GM23338 (cell line): ENCODE results near the gene FAM53B. TPM values are rescaled to one million over a fixed set of nuclear protein-coding genes. Genes with fewer than 3 reads are reported as not detected.

Experiments
- ATAC-seq: fragments of 200-7000 bp; cut with Tn5 transposase; 3 replicates; pipeline ENCODE4 v1.9.1; 2020
- DNase-seq: peaks from one replicate; pipeline ENCODE4 v3.0.0-alpha.2; 2015; ENCODE audit warnings: low spot score
- H2AFZ ChIP-seq: fragments of 200-600 bp; sonication (generic); 2 replicates; pipeline ENCODE4 v1.8.0; 2016; ENCODE audit warnings: antibody characterized with exemption, mild to moderate bottlenecking, moderate library complexity
- H3F3A ChIP-seq: fragments of 200-600 bp; sonication (generic); replicated peaks from 2 replicates; pipeline ENCODE4 v1.8.0; 2017; ENCODE audit warnings: antibody characterized with exemption, mixed run types, low read depth
- H3K27ac ChIP-seq: fragments of 200-600 bp; sonication (generic); 2 replicates; pipeline ENCODE4 v1.6.1; 2016; ENCODE audit warnings: low read depth
- H3K27me3 ChIP-seq: fragments of 200-600 bp; sonication (generic); 2 replicates; pipeline ENCODE4 v1.8.0; 2016; ENCODE audit warnings: mild to moderate bottlenecking, mixed run types, moderate library complexity; ENCODE audit not compliant: insufficient read depth
- H3K36me3 ChIP-seq: fragments of 200-600 bp; sonication (generic); 2 replicates; pipeline ENCODE4 v1.8.0; 2016; ENCODE audit warnings: mild to moderate bottlenecking; ENCODE audit not compliant: insufficient read depth
- H3K4me1 ChIP-seq: fragments of 200-600 bp; sonication (generic); 2 replicates; pipeline ENCODE4 v1.8.0; 2016; ENCODE audit warnings: mild to moderate bottlenecking, moderate library complexity; ENCODE audit not compliant: insufficient read depth
- H3K4me2 ChIP-seq: fragments of 200-600 bp; sonication (generic); 2 replicates; pipeline ENCODE4 v1.7.1; 2017; ENCODE audit warnings: mixed run types
- H3K4me3 ChIP-seq: fragments of 200-600 bp; sonication (generic); 2 replicates; pipeline ENCODE4 v1.6.1; 2016; ENCODE audit warnings: mixed run types
- H3K79me2 ChIP-seq: fragments of 200-600 bp; sonication (generic); replicated peaks from 2 replicates; pipeline ENCODE4 v1.8.0; 2017; ENCODE audit warnings: mild to moderate bottlenecking; ENCODE audit not compliant: insufficient read depth
- H3K9me2 ChIP-seq: fragments of 200-600 bp; sonication (generic); 2 replicates; pipeline ENCODE4 v1.8.0; 2017; ENCODE audit not compliant: insufficient read depth
- H4K20me1 ChIP-seq: fragments of 200-600 bp; sonication (generic); replicated peaks from 2 replicates; pipeline ENCODE4 v1.8.0; 2017; ENCODE audit warnings: mild to moderate bottlenecking; ENCODE audit not compliant: insufficient read depth
- H3K27ac Mint-ChIP-seq: 2 replicates; pipeline ENCODE4 v1.8.0; 2020; ENCODE audit warnings: inconsistent platforms, mild to moderate bottlenecking, moderate library complexity, mixed read lengths
- H3K27me3 Mint-ChIP-seq: 3 replicates; pipeline ENCODE4 v1.8.0; 2022; ENCODE audit warnings: low read depth, mild to moderate bottlenecking, moderate library complexity, mixed read lengths, inconsistent platforms; ENCODE audit not compliant: insufficient read depth, poor library complexity
- H3K36me3 Mint-ChIP-seq: 3 replicates; pipeline ENCODE4 v1.8.0; 2021; ENCODE audit warnings: low read depth, mild to moderate bottlenecking, inconsistent platforms, moderate library complexity, mixed read lengths
- H3K4me1 Mint-ChIP-seq: 3 replicates; pipeline ENCODE4 v1.8.0; 2020; ENCODE audit warnings: mild to moderate bottlenecking, inconsistent platforms, mixed read lengths
- H3K4me3 Mint-ChIP-seq: 3 replicates; pipeline ENCODE4 v1.8.0; 2021; ENCODE audit warnings: moderate library complexity, mild to moderate bottlenecking, inconsistent platforms, mixed read lengths
- H3K9me3 Mint-ChIP-seq: 3 replicates; pipeline ENCODE4 v1.8.0; 2020; ENCODE audit warnings: moderate library complexity, mild to moderate bottlenecking, inconsistent platforms, mixed read lengths
- CREB1 ChIP-seq: fragments of 250-450 bp; sonication (Bioruptor Pico); IDR thresholded peaks from 2 replicates; pipeline ENCODE4 v1.5.0; 2020; ENCODE audit warnings: low read depth, mild to moderate bottlenecking, moderate library complexity
- EZH2 ChIP-seq: fragments of 200-600 bp; sonication (generic); IDR thresholded peaks from one replicate; pipeline ENCODE4 v1.8.0; 2017; ENCODE audit warnings: antibody characterized with exemption, mild to moderate bottlenecking, low read depth; ENCODE audit not compliant: unreplicated experiment
- EZH2phosphoT487 ChIP-seq: fragments of 200-600 bp; sonication (generic); IDR thresholded peaks from one replicate; pipeline ENCODE4 v1.8.1; 2018; ENCODE audit warnings: antibody characterized with exemption; ENCODE audit not compliant: unreplicated experiment
- NANOG ChIP-seq: IDR thresholded peaks from 2 replicates; pipeline ENCODE4 v1.6.1; 2016; ENCODE audit warnings: antibody characterized with exemption, borderline replicate concordance
- POLR2AphosphoS5 ChIP-seq: IDR thresholded peaks from 2 replicates; pipeline ENCODE4 v1.6.1; 2016; ENCODE audit warnings: antibody characterized with exemption, low read depth
- STAT1 ChIP-seq: IDR thresholded peaks from one replicate; pipeline ENCODE4 v1.6.1; 2016; ENCODE audit warnings: antibody characterized with exemption; ENCODE audit not compliant: unreplicated experiment
- ZNF114 ChIP-seq: fragments of 250-450 bp; sonication (Bioruptor Pico); IDR thresholded peaks from 2 replicates; pipeline ENCODE4 v1.5.0; 2020; ENCODE audit warnings: mild to moderate bottlenecking, moderate library complexity
- polyA plus RNA-seq: library from polyadenylated mRNA; unstranded; fragments of >200 nt; fragmentation: Nextera tagmentation; extraction: Ambion mirVana; gene quantifications from 2 replicates; pipeline ENCODE4 v1.2.1, GENCODE V29; 2016
- total RNA-seq: library from RNA; depleted of rRNA; stranded (reverse); fragments of >200 nt; shearing (Covaris generic); gene quantifications from 2 replicates; pipeline ENCODE4 v1.2.3, GENCODE V29; 2014
- TF ChIP-seq, protein P1 (sequence below), 2 experiments: fragments of 200-600 bp in 1 of 2; sonication (generic) in 1 of 2; conservative IDR thresholded peaks; 2 replicates each; pipeline versions ENCODE4 v1.5.1 to v1.6.1; 2016 to 2017; ENCODE audit warnings: antibody characterized with exemption in 2 of 2, low read depth in 2 of 2, mild to moderate bottlenecking in 2 of 2, moderate library complexity in 1 of 2
- TF ChIP-seq, protein P2 (sequence below): fragments of 250-450 bp; sonication (Bioruptor Pico); IDR thresholded peaks from 2 replicates; pipeline ENCODE4 v1.5.0; 2020; ENCODE audit warnings: mild to moderate bottlenecking, moderate library complexity
- TF ChIP-seq, protein P3 (sequence below): IDR thresholded peaks from one replicate; pipeline ENCODE4 v1.6.1; 2018; ENCODE audit warnings: antibody characterized with exemption; ENCODE audit not compliant: unreplicated experiment
- TF ChIP-seq, protein P4 (sequence below): IDR thresholded peaks from 2 replicates; pipeline ENCODE4 v1.6.1; 2016; ENCODE audit warnings: antibody characterized with exemption

FAM53B gene
- total and polyA plus RNA-seq, 2 experiments from 2014 or later, result 3.0 to 20.3 TPM

DNA sequence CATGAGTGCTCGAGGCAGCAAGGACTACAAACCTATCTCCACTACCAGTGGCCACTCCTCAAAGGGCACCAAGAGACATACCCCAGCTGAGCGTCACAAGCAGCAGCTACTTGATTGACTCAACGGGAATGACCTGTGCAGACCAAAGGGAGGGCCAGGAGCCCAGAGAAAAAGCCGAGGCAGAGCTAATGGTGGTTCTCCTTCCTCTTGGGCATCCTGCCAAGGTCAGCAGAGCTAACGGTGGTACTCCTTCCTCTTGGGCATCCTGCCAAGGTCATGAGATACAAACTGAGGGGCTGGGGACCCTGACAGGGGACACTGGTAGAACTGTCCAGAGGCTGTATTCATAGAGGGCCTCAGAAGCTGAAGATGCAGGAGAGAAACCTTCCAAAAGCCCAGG, 60.4 kb downstream of the FAM53B start:
- DNase-seq, result no peak
- no peaks in the 10 kb centered on the region for H3K9me2 ChIP-seq
- H3K4me1 ChIP-seq, result no peaks in the 10 kb centered on the region
- H3F3A ChIP-seq, result no peaks in the 10 kb centered on the region
- ATAC-seq, result no peak
- no peaks in the 10 kb centered on the region for H3K36me3 ChIP-seq
- TF ChIP-seq ZNF114 (CRISPR knock-in tag), result no peak
- no peak for TF ChIP-seq EZH2
- no peak for TF ChIP-seq STAT1
- TF ChIP-seq, protein P1, sequence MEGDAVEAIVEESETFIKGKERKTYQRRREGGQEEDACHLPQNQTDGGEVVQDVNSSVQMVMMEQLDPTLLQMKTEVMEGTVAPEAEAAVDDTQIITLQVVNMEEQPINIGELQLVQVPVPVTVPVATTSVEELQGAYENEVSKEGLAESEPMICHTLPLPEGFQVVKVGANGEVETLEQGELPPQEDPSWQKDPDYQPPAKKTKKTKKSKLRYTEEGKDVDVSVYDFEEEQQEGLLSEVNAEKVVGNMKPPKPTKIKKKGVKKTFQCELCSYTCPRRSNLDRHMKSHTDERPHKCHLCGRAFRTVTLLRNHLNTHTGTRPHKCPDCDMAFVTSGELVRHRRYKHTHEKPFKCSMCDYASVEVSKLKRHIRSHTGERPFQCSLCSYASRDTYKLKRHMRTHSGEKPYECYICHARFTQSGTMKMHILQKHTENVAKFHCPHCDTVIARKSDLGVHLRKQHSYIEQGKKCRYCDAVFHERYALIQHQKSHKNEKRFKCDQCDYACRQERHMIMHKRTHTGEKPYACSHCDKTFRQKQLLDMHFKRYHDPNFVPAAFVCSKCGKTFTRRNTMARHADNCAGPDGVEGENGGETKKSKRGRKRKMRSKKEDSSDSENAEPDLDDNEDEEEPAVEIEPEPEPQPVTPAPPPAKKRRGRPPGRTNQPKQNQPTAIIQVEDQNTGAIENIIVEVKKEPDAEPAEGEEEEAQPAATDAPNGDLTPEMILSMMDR (conservative IDR thresholded peaks at IDR 0.05; ENCODE audit: low read depth in 2 of 2), result no peak
- no peak for TF ChIP-seq CREB1 (CRISPR knock-in tag)
- no peak for TF ChIP-seq NANOG
- TF ChIP-seq POLR2AphosphoS5, result no peak
- TF ChIP-seq, protein P2, sequence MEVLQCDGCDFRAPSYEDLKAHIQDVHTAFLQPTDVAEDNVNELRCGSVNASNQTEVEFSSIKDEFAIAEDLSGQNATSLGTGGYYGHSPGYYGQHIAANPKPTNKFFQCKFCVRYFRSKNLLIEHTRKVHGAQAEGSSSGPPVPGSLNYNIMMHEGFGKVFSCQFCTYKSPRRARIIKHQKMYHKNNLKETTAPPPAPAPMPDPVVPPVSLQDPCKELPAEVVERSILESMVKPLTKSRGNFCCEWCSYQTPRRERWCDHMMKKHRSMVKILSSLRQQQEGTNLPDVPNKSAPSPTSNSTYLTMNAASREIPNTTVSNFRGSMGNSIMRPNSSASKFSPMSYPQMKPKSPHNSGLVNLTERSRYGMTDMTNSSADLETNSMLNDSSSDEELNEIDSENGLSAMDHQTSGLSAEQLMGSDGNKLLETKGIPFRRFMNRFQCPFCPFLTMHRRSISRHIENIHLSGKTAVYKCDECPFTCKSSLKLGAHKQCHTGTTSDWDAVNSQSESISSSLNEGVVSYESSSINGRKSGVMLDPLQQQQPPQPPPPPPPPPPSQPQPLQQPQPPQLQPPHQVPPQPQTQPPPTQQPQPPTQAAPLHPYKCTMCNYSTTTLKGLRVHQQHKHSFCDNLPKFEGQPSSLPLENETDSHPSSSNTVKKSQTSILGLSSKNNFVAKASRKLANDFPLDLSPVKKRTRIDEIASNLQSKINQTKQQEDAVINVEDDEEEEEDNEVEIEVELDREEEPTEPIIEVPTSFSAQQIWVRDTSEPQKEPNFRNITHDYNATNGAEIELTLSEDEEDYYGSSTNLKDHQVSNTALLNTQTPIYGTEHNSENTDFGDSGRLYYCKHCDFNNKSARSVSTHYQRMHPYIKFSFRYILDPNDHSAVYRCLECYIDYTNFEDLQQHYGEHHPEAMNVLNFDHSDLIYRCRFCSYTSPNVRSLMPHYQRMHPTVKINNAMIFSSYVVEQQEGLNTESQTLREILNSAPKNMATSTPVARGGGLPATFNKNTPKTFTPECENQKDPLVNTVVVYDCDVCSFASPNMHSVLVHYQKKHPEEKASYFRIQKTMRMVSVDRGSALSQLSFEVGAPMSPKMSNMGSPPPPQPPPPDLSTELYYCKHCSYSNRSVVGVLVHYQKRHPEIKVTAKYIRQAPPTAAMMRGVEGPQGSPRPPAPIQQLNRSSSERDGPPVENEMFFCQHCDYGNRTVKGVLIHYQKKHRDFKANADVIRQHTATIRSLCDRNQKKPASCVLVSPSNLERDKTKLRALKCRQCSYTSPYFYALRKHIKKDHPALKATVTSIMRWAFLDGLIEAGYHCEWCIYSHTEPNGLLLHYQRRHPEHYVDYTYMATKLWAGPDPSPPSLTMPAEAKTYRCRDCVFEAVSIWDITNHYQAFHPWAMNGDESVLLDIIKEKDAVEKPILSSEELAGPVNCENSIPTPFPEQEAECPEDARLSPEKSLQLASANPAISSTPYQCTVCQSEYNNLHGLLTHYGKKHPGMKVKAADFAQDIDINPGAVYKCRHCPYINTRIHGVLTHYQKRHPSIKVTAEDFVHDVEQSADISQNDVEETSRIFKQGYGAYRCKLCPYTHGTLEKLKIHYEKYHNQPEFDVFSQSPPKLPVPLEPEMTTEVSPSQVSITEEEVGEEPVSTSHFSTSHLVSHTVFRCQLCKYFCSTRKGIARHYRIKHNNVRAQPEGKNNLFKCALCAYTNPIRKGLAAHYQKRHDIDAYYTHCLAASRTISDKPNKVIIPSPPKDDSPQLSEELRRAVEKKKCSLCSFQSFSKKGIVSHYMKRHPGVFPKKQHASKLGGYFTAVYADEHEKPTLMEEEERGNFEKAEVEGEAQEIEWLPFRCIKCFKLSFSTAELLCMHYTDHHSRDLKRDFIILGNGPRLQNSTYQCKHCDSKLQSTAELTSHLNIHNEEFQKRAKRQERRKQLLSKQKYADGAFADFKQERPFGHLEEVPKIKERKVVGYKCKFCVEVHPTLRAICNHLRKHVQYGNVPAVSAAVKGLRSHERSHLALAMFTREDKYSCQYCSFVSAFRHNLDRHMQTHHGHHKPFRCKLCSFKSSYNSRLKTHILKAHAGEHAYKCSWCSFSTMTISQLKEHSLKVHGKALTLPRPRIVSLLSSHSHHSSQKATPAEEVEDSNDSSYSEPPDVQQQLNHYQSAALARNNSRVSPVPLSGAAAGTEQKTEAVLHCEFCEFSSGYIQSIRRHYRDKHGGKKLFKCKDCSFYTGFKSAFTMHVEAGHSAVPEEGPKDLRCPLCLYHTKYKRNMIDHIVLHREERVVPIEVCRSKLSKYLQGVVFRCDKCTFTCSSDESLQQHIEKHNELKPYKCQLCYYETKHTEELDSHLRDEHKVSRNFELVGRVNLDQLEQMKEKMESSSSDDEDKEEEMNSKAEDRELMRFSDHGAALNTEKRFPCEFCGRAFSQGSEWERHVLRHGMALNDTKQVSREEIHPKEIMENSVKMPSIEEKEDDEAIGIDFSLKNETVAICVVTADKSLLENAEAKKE (CRISPR knock-in tag), result no peak
- TF ChIP-seq, protein P3, sequence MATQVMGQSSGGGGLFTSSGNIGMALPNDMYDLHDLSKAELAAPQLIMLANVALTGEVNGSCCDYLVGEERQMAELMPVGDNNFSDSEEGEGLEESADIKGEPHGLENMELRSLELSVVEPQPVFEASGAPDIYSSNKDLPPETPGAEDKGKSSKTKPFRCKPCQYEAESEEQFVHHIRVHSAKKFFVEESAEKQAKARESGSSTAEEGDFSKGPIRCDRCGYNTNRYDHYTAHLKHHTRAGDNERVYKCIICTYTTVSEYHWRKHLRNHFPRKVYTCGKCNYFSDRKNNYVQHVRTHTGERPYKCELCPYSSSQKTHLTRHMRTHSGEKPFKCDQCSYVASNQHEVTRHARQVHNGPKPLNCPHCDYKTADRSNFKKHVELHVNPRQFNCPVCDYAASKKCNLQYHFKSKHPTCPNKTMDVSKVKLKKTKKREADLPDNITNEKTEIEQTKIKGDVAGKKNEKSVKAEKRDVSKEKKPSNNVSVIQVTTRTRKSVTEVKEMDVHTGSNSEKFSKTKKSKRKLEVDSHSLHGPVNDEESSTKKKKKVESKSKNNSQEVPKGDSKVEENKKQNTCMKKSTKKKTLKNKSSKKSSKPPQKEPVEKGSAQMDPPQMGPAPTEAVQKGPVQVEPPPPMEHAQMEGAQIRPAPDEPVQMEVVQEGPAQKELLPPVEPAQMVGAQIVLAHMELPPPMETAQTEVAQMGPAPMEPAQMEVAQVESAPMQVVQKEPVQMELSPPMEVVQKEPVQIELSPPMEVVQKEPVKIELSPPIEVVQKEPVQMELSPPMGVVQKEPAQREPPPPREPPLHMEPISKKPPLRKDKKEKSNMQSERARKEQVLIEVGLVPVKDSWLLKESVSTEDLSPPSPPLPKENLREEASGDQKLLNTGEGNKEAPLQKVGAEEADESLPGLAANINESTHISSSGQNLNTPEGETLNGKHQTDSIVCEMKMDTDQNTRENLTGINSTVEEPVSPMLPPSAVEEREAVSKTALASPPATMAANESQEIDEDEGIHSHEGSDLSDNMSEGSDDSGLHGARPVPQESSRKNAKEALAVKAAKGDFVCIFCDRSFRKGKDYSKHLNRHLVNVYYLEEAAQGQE, result no peak
- TF ChIP-seq, protein P4, sequence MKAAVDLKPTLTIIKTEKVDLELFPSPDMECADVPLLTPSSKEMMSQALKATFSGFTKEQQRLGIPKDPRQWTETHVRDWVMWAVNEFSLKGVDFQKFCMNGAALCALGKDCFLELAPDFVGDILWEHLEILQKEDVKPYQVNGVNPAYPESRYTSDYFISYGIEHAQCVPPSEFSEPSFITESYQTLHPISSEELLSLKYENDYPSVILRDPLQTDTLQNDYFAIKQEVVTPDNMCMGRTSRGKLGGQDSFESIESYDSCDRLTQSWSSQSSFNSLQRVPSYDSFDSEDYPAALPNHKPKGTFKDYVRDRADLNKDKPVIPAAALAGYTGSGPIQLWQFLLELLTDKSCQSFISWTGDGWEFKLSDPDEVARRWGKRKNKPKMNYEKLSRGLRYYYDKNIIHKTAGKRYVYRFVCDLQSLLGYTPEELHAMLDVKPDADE, result no peak
- no peak for TF ChIP-seq EZH2phosphoT487
- H2AFZ ChIP-seq, result no peak overlapping the region
- peaks cover 10% of the 10 kb centered on the region; the same call in 2 of the 3 replicates for H3K36me3 Mint-ChIP-seq
- no peak overlapping the region for H3K4me3 ChIP-seq
- no peak overlapping the region for H3K4me2 ChIP-seq
- H4K20me1 ChIP-seq, result no peaks in the 10 kb centered on the region; the same call in 1 of the 2 replicates
- H3K79me2 ChIP-seq, result no peaks in the 10 kb centered on the region
- no peak overlapping the region for H3K27ac ChIP-seq
- no peaks in the 10 kb centered on the region for H3K9me3 Mint-ChIP-seq
- no peaks in the 10 kb centered on the region for H3K27me3 ChIP-seq
- H3K4me3 Mint-ChIP-seq, result no peak overlapping the region
- H3K27ac Mint-ChIP-seq, result no peak overlapping the region
- H3K27me3 Mint-ChIP-seq, result no peaks in the 10 kb centered on the region
- peaks cover 27% of the 10 kb centered on the region for H3K4me1 Mint-ChIP-seq
